Measurements from ENCODE around the gene PTPN3. TPM values are rescaled to one million over a fixed set of nuclear protein-coding genes. Genes with fewer than 3 reads are reported as not detected.

PTPN3 gene
- total and polyA plus RNA-seq, 9 of the 15 experiments (the other 6 are each of a cell fraction or from before 2014, with no cell fraction given), result 0.02 TPM; not detected in 8

GRCh38 chr9:109372246-109372645 is 125.9 kb downstream of the PTPN3 start:
- ChIA-PET POLR2A (no interaction called here), CTCF (ENCODE audit: low intra/inter-chr PET ratio) (no interaction called here)
- no peaks in the 10 kb centered on the region for H3K79me2 ChIP-seq (ENCODE audit: control insufficient read depth, insufficient read depth, low read length)
- no peaks in the 10 kb centered on the region for H4K20me1 ChIP-seq (replicated peaks; ENCODE audit: control insufficient read depth, insufficient read depth, low read length)
- DNase-seq (ENCODE audit: extremely low read depth in 1 of 4, low spot score in 3 of 4) (no peak), FAIRE-seq (no peak), ATAC-seq (no peak)
- H3K9me1 ChIP-seq (ENCODE audit: control insufficient read depth, insufficient read depth, low read length), result no peaks in the 10 kb centered on the region
- no peak overlapping the region for H3K4me2 ChIP-seq (ENCODE audit: insufficient read depth, low read length)
- in situ Hi-C loops (cut with MboI), result no loop called here
- no peaks in the 10 kb centered on the region for H3K9me3 ChIP-seq (replicated peaks; ENCODE audit: control insufficient read depth, insufficient read depth, low read depth, low read length)
- no TSS peak for BruUV-seq (replicated peaks)
- no peak overlapping the region for H3K9ac ChIP-seq (ENCODE audit: insufficient read depth in 1 of 2, low read depth in 2 of 2, low read length in 2 of 2)
- no peaks in the 10 kb centered on the region for H3K36me3 ChIP-seq (ENCODE audit: control insufficient read depth, insufficient read depth, low read length)
- H3K27me3 ChIP-seq (ENCODE audit: control insufficient read depth in 2 of 2, insufficient read depth in 2 of 2, low read length in 2 of 2), result peaks cover 0 to 14% of the 10 kb centered on the region in 2 experiments; a peak in 2 of 5 replicates
- H3K4me1 ChIP-seq (replicated peaks in 1 of 2; ENCODE audit: control insufficient read depth in 2 of 2, insufficient read depth in 2 of 2, low read length in 2 of 2), result no peaks in the 10 kb centered on the region
- intact Hi-C loops (cut with micrococcal nuclease), result loop anchor here (10.0 kb wide), 1 partner anchor 63 kb away; no protein-coding TSS in a partner anchor
- 0% methylated on average over 5 of the region's 5 CpGs for whole genome bisulfite sequencing (ENCODE audit: insufficient coverage, low coverage, missing lambda C conversion rate)
- no peak overlapping the region for H3K4me3 ChIP-seq
- H3K27ac ChIP-seq (ENCODE audit: extremely low read depth, low read depth, low read length), result no peak overlapping the region
- no peak for TF ChIP-seq IFI16 (CRISPR knock-in tag; IDR thresholded peaks at IDR 0.05)
- no peak for TF ChIP-seq PCBP1 (IDR thresholded peaks at IDR 0.05; ENCODE audit: low read depth, low read length, poor library complexity, severe bottlenecking)
- TF ChIP-seq ZNF449 (CRISPR knock-in tag; IDR thresholded peaks at IDR 0.05), result no peak
- no peak for TF ChIP-seq JUND (IDR thresholded peaks at IDR 0.05; ENCODE audit: borderline replicate concordance, low read depth, low read length)
- no peak for TF ChIP-seq JUND (tag; IDR thresholded peaks at IDR 0.05; ENCODE audit: borderline replicate concordance, low read depth, low read length)
- no peak overlapping the region for H2AFZ ChIP-seq (ENCODE audit: low read depth, low read length)
